MCF 10A (cell line): ENCODE measurements around the gene ZNF527. TPM values are rescaled to one million over a fixed set of nuclear protein-coding genes. Genes with fewer than 3 reads are reported as not detected.

Experiments
- BruUV-seq: library from RNA; stranded (reverse); fragments of 400-500 nt; replicated peaks from 2 replicates; lab custom pipeline; 2021; lab: Mats Ljungman, UMichigan
- CTCF ChIA-PET: fragments of 300-600 bp; sonication (Branson Sonifier 250); formaldehyde crosslinking; extraction: SDS; loops from one replicate; lab custom pipeline; 2021; ENCODE audit warnings: antibody characterized with exemption, inconsistent platforms; lab: Yijun Ruan, JAX
- POLR2A ChIA-PET: fragments of 300-600, 350-650 bp; sonication (Branson Sonifier 250); formaldehyde crosslinking; extraction: SDS; loops from one replicate; lab custom pipeline; 2020; ENCODE audit warnings: antibody characterized with exemption, inconsistent platforms; lab: Yijun Ruan, JAX
- DNase-seq: peaks from one replicate; pipeline ENCODE4 v3.0.0-alpha.2; 2018; ENCODE audit not compliant: unreplicated experiment
- H3K27ac Mint-ChIP-seq: one replicate; pipeline ENCODE4 v1.8.0; 2022; ENCODE audit warnings: mild to moderate bottlenecking, low read depth, mixed read lengths; ENCODE audit not compliant: unreplicated experiment
- H3K27me3 Mint-ChIP-seq: one replicate; pipeline ENCODE4 v1.8.0; 2022; ENCODE audit warnings: mixed read lengths; ENCODE audit not compliant: insufficient read depth, unreplicated experiment
- H3K36me3 Mint-ChIP-seq: one replicate; pipeline ENCODE4 v1.8.0; 2022; ENCODE audit warnings: mild to moderate bottlenecking, moderate library complexity, mixed read lengths; ENCODE audit not compliant: insufficient read depth, unreplicated experiment
- H3K4me1 Mint-ChIP-seq: one replicate; pipeline ENCODE4 v1.8.0; 2022; ENCODE audit warnings: mixed read lengths; ENCODE audit not compliant: insufficient read depth, unreplicated experiment
- H3K4me3 Mint-ChIP-seq: one replicate; pipeline ENCODE4 v1.8.0; 2022; ENCODE audit warnings: mild to moderate bottlenecking, moderate library complexity, mixed read lengths; ENCODE audit not compliant: unreplicated experiment
- H3K9me3 Mint-ChIP-seq: one replicate; pipeline ENCODE4 v1.8.0; 2022; ENCODE audit warnings: mixed read lengths; ENCODE audit not compliant: unreplicated experiment
- intact Hi-C: fragments of 100-400 bp; cut with micrococcal nuclease; formaldehyde crosslinking; loops from 2 replicates; pipeline ENCODE4 v1.14.1; 2022
- total RNA-seq: library from RNA; stranded (reverse); gene quantifications from 2 replicates; pipeline ENCODE4 v1.2.3, GENCODE V29; 2022
- TF ChIP-seq, protein P1 (sequence below): fragments of 200-600 bp; IDR thresholded peaks from one replicate; pipeline ENCODE4 v1.8.0; 2022; ENCODE audit warnings: antibody characterized with exemption, mild to moderate bottlenecking; ENCODE audit not compliant: unreplicated experiment

The ZNF527 gene
- total RNA-seq, 1 experiment from 2014 or later = 4.3 TPM

- H3K36me3 Mint-ChIP-seq = peaks cover 13% of the 10 kb centered on the region
- POLR2A ChIA-PET = interaction anchor here (0.8 to 1.7 kb wide), 6 partner anchors 17 to 484 kb away, joined by 3 to 17 read pairs (median 4); partner anchors contain the start of genes ZNF420, ZNF527, ZNF540 and ZNF571
Measured at GRCh38 chr19:37334179-37335071, 36.5 kb upstream of the ZNF527 start.

GRCh38 chr19:37342753-37343152, 28.1 kb upstream of the ZNF527 start:
- Mint-ChIP-seq H3K4me3 (no peak overlapping the region), H3K9me3 (peaks cover 5% of the 10 kb centered on the region), H3K4me1 (no peaks in the 10 kb centered on the region), H3K27ac (no peak overlapping the region), H3K27me3 (no peaks in the 10 kb centered on the region), H3K36me3 (peaks cover 45% of the 10 kb centered on the region)
- ChIA-PET CTCF (interaction anchor here (0.6 kb wide), 1 partner anchor 566 kb away, joined by 3 read pairs; no protein-coding TSS in a partner anchor), POLR2A (interaction anchor here (0.6 to 1.0 kb wide), 2 partner anchors 17 to 585 kb away, joined by 3 to 4 read pairs; no protein-coding TSS in a partner anchor)
- BruUV-seq = no TSS peak
- TF ChIP-seq, protein P1, sequence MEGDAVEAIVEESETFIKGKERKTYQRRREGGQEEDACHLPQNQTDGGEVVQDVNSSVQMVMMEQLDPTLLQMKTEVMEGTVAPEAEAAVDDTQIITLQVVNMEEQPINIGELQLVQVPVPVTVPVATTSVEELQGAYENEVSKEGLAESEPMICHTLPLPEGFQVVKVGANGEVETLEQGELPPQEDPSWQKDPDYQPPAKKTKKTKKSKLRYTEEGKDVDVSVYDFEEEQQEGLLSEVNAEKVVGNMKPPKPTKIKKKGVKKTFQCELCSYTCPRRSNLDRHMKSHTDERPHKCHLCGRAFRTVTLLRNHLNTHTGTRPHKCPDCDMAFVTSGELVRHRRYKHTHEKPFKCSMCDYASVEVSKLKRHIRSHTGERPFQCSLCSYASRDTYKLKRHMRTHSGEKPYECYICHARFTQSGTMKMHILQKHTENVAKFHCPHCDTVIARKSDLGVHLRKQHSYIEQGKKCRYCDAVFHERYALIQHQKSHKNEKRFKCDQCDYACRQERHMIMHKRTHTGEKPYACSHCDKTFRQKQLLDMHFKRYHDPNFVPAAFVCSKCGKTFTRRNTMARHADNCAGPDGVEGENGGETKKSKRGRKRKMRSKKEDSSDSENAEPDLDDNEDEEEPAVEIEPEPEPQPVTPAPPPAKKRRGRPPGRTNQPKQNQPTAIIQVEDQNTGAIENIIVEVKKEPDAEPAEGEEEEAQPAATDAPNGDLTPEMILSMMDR = no peak
- no peak for DNase-seq
- intact Hi-C loops = no loop called here

More at GRCh38 chr19:37334179-37335071, 36.5 kb upstream of the ZNF527 start:
- no peaks in the 10 kb centered on the region for H3K4me1 Mint-ChIP-seq
- TF ChIP-seq, protein P1 = no peak
- peak; percentile 67 for DNase-seq
- CTCF ChIA-PET = no interaction called here
- H3K4me3 Mint-ChIP-seq = peak overlapping the region; percentile 84
- BruUV-seq = TSS peak; percentile 55
- H3K27ac Mint-ChIP-seq = peak overlapping the region; percentile 79
- H3K9me3 Mint-ChIP-seq = no peaks in the 10 kb centered on the region
- intact Hi-C loops = no loop called here
- H3K27me3 Mint-ChIP-seq = no peaks in the 10 kb centered on the region

GRCh38 chr19:37346091-37346490, 24.8 kb upstream of the ZNF527 start:
- Mint-ChIP-seq H3K27me3 (no peaks in the 10 kb centered on the region), H3K36me3 (peaks cover 62% of the 10 kb centered on the region), H3K27ac (no peak overlapping the region), H3K9me3 (peaks cover 11% of the 10 kb centered on the region), H3K4me1 (no peaks in the 10 kb centered on the region), H3K4me3 (no peak overlapping the region)
- POLR2A ChIA-PET = no interaction called here
- CTCF ChIA-PET = no interaction called here
- intact Hi-C loops = no loop called here
- BruUV-seq = no TSS peak
- DNase-seq = no peak
- TF ChIP-seq, protein P1 = no peak

DNA sequence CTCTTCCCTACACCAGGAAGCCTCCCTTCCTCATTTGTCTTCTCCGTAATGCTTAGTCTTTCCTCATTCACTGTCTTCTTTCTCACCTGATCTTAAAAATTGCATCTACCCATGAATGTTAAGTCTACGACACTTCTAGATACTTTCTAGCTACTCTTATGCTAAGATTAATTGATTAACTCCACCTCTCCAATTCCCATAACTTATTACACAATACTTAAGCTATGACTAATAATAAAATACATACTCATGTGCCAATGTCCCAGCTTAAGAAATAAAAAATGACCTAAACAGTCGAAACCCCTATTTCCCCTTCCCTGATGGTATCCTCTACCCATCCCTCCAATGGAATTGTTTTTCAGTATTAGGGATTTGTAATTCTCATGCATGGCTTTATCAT, 22.8 kb upstream of the ZNF527 start:
- TF ChIP-seq, protein P1 = no peak
- H3K4me3 Mint-ChIP-seq = no peak overlapping the region
- H3K36me3 Mint-ChIP-seq = peaks cover 55% of the 10 kb centered on the region
- H3K9me3 Mint-ChIP-seq = peaks cover 11% of the 10 kb centered on the region
- ChIA-PET POLR2A (interaction anchor here (0.8 kb wide), 1 partner anchor 12 kb away, joined by 3 read pairs; no protein-coding TSS in a partner anchor), CTCF (no interaction called here)
- no peak for DNase-seq
- H3K27me3 Mint-ChIP-seq = no peaks in the 10 kb centered on the region
- no TSS peak for BruUV-seq
- H3K4me1 Mint-ChIP-seq = no peaks in the 10 kb centered on the region
- no peak overlapping the region for H3K27ac Mint-ChIP-seq
- intact Hi-C loops = no loop called here
